Mesenteric fat pad (tissue), 1 donor: ENCODE results near the gene MINDY4. TPM values are rescaled to one million over a fixed set of nuclear protein-coding genes. Genes with fewer than 3 reads are reported as not detected.

ENCODE experiments used
- total RNA-seq: library from RNA; stranded (reverse); fragmentation: NEBNext Ultra II Directional; extraction: Animal tissue kit (Norgen Biotek cat#: 25700); gene quantifications from one replicate; pipeline ENCODE4 v1.2.1, GENCODE V29; 2021
- donor health status: DM: yes; HTN: yes; CAD: no.

MINDY4 gene
- total RNA-seq, 1 donor from 2014 or later, result 6.8 TPM

Other genes starting within 250 kb of the MINDY4 start
- gene GARS1, start 176.5 kb upstream of the MINDY4 start, total RNA-seq, result 126 TPM
- 0.19 TPM for gene CRHR2, start 89.0 kb upstream of the MINDY4 start, total RNA-seq
- gene INMT, start 19.3 kb upstream of the MINDY4 start, total RNA-seq, result 44.0 TPM
- 140 TPM for gene AQP1, start 140.4 kb downstream of the MINDY4 start, total RNA-seq
- gene GHRHR, start 192.5 kb downstream of the MINDY4 start, total RNA-seq, result not detected